ENCODE data around the gene LEP.
"Not testable (repeated sequence)": the region's sequence is repeated elsewhere in the genome, so short reads cannot be mapped to it uniquely, and the experiment has no call there.

Gene LEP

GRCh38 chr7:128287556-128287955, 46.5 kb downstream of the LEP start:
- H3K4me3 ChIP-seq (ENCODE audit: insufficient read depth in 1 of 2, low read depth in 1 of 2, low read length in 2 of 2) = no peak overlapping the region
- H3K9ac ChIP-seq (ENCODE audit: low read length) = no peak overlapping the region
- no peaks in the 10 kb centered on the region for H3K79me1 ChIP-seq (replicated peaks; ENCODE audit: low read length, poor library complexity, severe bottlenecking)
- peaks cover 0 to 4% of the 10 kb centered on the region in 2 experiments for H3K27me3 ChIP-seq (ENCODE audit: control insufficient read depth in 1 of 2, insufficient read depth in 1 of 2, low read length in 2 of 2)
- no peak overlapping the region for H4K91ac ChIP-seq (ENCODE audit: low read length)
- no peak overlapping the region for H2BK120ac ChIP-seq (ENCODE audit: low read depth, low read length)
- no peak overlapping the region for H3K4me2 ChIP-seq (ENCODE audit: low read length, poor library complexity, severe bottlenecking)
- H3K4ac ChIP-seq (ENCODE audit: low read depth in 1 of 2, low read length in 2 of 2) = no peak overlapping the region
- no peak overlapping the region for H3K14ac ChIP-seq (ENCODE audit: low read length in 2 of 2)
- no peak for DNase-seq
- 100% methylated on average over 1 of the region's 4 CpGs for WGBS
- H2AK5ac ChIP-seq (ENCODE audit: low read length, severe bottlenecking) = no peak overlapping the region
- no peak overlapping the region for H4K8ac ChIP-seq (ENCODE audit: low read length)
- H3K4me1 ChIP-seq (ENCODE audit: control insufficient read depth, insufficient read depth, low read depth, low read length) = no peaks in the 10 kb centered on the region
- peaks cover 4 to 5% of the 10 kb centered on the region in 2 experiments for H3K36me3 ChIP-seq (ENCODE audit: control insufficient read depth in 1 of 2, insufficient read depth in 2 of 2, low read depth in 1 of 2, low read length in 2 of 2)
- H2BK5ac ChIP-seq (ENCODE audit: low read depth, low read length, poor library complexity, severe bottlenecking) = no peak overlapping the region
- no peak overlapping the region for H3K18ac ChIP-seq (ENCODE audit: low read depth in 1 of 2, low read length in 2 of 2)
- H2BK15ac ChIP-seq (ENCODE audit: low read depth, poor library complexity, severe bottlenecking) = no peak overlapping the region
- no peak overlapping the region for H2AFZ ChIP-seq (ENCODE audit: low read depth, low read length)
- no peak overlapping the region for H3K23ac ChIP-seq (ENCODE audit: low read length in 2 of 2)
- no peak overlapping the region for H3K27ac ChIP-seq (ENCODE audit: low read length, poor library complexity, severe bottlenecking)
- H3K9me3 ChIP-seq (ENCODE audit: control insufficient read depth, low read length) = no peaks in the 10 kb centered on the region
- H2BK12ac ChIP-seq (ENCODE audit: low read length in 2 of 2) = no peak overlapping the region

- not testable (repeated sequence) for H3K18ac ChIP-seq (ENCODE audit: low read depth in 1 of 2, low read length in 2 of 2); H2BK12ac ChIP-seq (ENCODE audit: low read length in 2 of 2); H2BK15ac ChIP-seq (ENCODE audit: low read depth, poor library complexity, severe bottlenecking); H2BK5ac ChIP-seq (ENCODE audit: low read depth, low read length, poor library complexity, severe bottlenecking); H3K27me3 ChIP-seq (ENCODE audit: control insufficient read depth in 1 of 2, insufficient read depth in 1 of 2, low read length in 2 of 2); H4K91ac ChIP-seq (ENCODE audit: low read length); H3K23ac ChIP-seq (ENCODE audit: low read length in 2 of 2); H3K4ac ChIP-seq (ENCODE audit: low read depth in 1 of 2, low read length in 2 of 2); H3K27ac ChIP-seq (ENCODE audit: low read length, poor library complexity, severe bottlenecking); H3K14ac ChIP-seq (ENCODE audit: low read length in 2 of 2); H3K4me1 ChIP-seq (ENCODE audit: control insufficient read depth, insufficient read depth, low read depth, low read length); H2AK5ac ChIP-seq (ENCODE audit: low read length, severe bottlenecking); H4K8ac ChIP-seq (ENCODE audit: low read length); H3K4me2 ChIP-seq (ENCODE audit: low read length, poor library complexity, severe bottlenecking); H3K9me3 ChIP-seq (ENCODE audit: control insufficient read depth, low read length); H2BK120ac ChIP-seq (ENCODE audit: low read depth, low read length); H3K9ac ChIP-seq (ENCODE audit: low read length); H3K79me1 ChIP-seq (replicated peaks; ENCODE audit: low read length, poor library complexity, severe bottlenecking); H2AFZ ChIP-seq (ENCODE audit: low read depth, low read length); DNase-seq; H3K4me3 ChIP-seq (ENCODE audit: insufficient read depth in 1 of 2, low read depth in 1 of 2, low read length in 2 of 2)
- peaks cover 5 to 14% of the 10 kb centered on the region in 2 experiments for H3K36me3 ChIP-seq (ENCODE audit: control insufficient read depth in 1 of 2, insufficient read depth in 2 of 2, low read depth in 1 of 2, low read length in 2 of 2)
- 92% methylated on average over 5 of the region's 7 CpGs for WGBS
Observed at GRCh38 chr7:128298004-128298403, 56.9 kb downstream of the LEP start.

- H3K36me3 ChIP-seq (ENCODE audit: control insufficient read depth in 1 of 2, insufficient read depth in 2 of 2, low read depth in 1 of 2, low read length in 2 of 2) = peaks cover 17 to 18% of the 10 kb centered on the region in 2 experiments
- no peaks in the 10 kb centered on the region for H3K79me1 ChIP-seq (replicated peaks; ENCODE audit: low read length, poor library complexity, severe bottlenecking)
- no peak overlapping the region for H4K91ac ChIP-seq (ENCODE audit: low read length)
- DNase-seq = no peak
- no peak overlapping the region for H2BK15ac ChIP-seq (ENCODE audit: low read depth, poor library complexity, severe bottlenecking)
- WGBS = 46% methylated on average over 3 of the region's 7 CpGs
- no peak overlapping the region for H3K4ac ChIP-seq (ENCODE audit: low read depth in 1 of 2, low read length in 2 of 2)
- no peaks in the 10 kb centered on the region for H3K27me3 ChIP-seq (ENCODE audit: control insufficient read depth in 1 of 2, insufficient read depth in 1 of 2, low read length in 2 of 2)
- no peak overlapping the region for H3K27ac ChIP-seq (ENCODE audit: low read length, poor library complexity, severe bottlenecking)
- H2AK5ac ChIP-seq (ENCODE audit: low read length, severe bottlenecking) = no peak overlapping the region
- no peak overlapping the region for H3K4me2 ChIP-seq (ENCODE audit: low read length, poor library complexity, severe bottlenecking)
- H2BK12ac ChIP-seq (ENCODE audit: low read length in 2 of 2) = no peak overlapping the region
- no peaks in the 10 kb centered on the region for H3K4me1 ChIP-seq (ENCODE audit: control insufficient read depth, insufficient read depth, low read depth, low read length)
- no peak overlapping the region for H2AFZ ChIP-seq (ENCODE audit: low read depth, low read length)
- no peak overlapping the region for H2BK120ac ChIP-seq (ENCODE audit: low read depth, low read length)
- no peak overlapping the region for H3K9ac ChIP-seq (ENCODE audit: low read length)
- H3K9me3 ChIP-seq (ENCODE audit: control insufficient read depth, low read length) = no peaks in the 10 kb centered on the region
- H4K8ac ChIP-seq (ENCODE audit: low read length) = no peak overlapping the region
- H3K23ac ChIP-seq (ENCODE audit: low read length in 2 of 2) = no peak overlapping the region
- H2BK5ac ChIP-seq (ENCODE audit: low read depth, low read length, poor library complexity, severe bottlenecking) = no peak overlapping the region
- H3K18ac ChIP-seq (ENCODE audit: low read depth in 1 of 2, low read length in 2 of 2) = no peak overlapping the region
- no peak overlapping the region for H3K4me3 ChIP-seq (ENCODE audit: insufficient read depth in 1 of 2, low read depth in 1 of 2, low read length in 2 of 2)
- H3K14ac ChIP-seq (ENCODE audit: low read length in 2 of 2) = no peak overlapping the region
Observed at GRCh38 chr7:128299109-128299607, 58.1 kb downstream of the LEP start.

GRCh38 chr7:128302139-128302538, 61.1 kb downstream of the LEP start:
- no peak overlapping the region for H2AK5ac ChIP-seq (ENCODE audit: low read length, severe bottlenecking)
- H2BK5ac ChIP-seq (ENCODE audit: low read depth, low read length, poor library complexity, severe bottlenecking) = no peak overlapping the region
- H3K79me1 ChIP-seq (replicated peaks; ENCODE audit: low read length, poor library complexity, severe bottlenecking) = no peaks in the 10 kb centered on the region
- H4K91ac ChIP-seq (ENCODE audit: low read length) = no peak overlapping the region
- H3K27me3 ChIP-seq (ENCODE audit: control insufficient read depth in 1 of 2, insufficient read depth in 1 of 2, low read length in 2 of 2) = no peaks in the 10 kb centered on the region
- DNase-seq = no peak
- H3K36me3 ChIP-seq (ENCODE audit: control insufficient read depth in 1 of 2, insufficient read depth in 2 of 2, low read depth in 1 of 2, low read length in 2 of 2) = peaks cover 34 to 42% of the 10 kb centered on the region in 2 experiments
- no peak overlapping the region for H3K9ac ChIP-seq (ENCODE audit: low read length)
- no peak overlapping the region for H3K4me3 ChIP-seq (ENCODE audit: insufficient read depth in 1 of 2, low read depth in 1 of 2, low read length in 2 of 2)
- H3K4ac ChIP-seq (ENCODE audit: low read depth in 1 of 2, low read length in 2 of 2) = no peak overlapping the region
- H2BK120ac ChIP-seq (ENCODE audit: low read depth, low read length) = no peak overlapping the region
- H2BK12ac ChIP-seq (ENCODE audit: low read length in 2 of 2) = no peak overlapping the region
- no peak overlapping the region for H3K14ac ChIP-seq (ENCODE audit: low read length in 2 of 2)
- H3K23ac ChIP-seq (ENCODE audit: low read length in 2 of 2) = no peak overlapping the region
- H3K27ac ChIP-seq (ENCODE audit: low read length, poor library complexity, severe bottlenecking) = no peak overlapping the region
- H2AFZ ChIP-seq (ENCODE audit: low read depth, low read length) = no peak overlapping the region
- H3K4me1 ChIP-seq (ENCODE audit: control insufficient read depth, insufficient read depth, low read depth, low read length) = no peaks in the 10 kb centered on the region
- H3K9me3 ChIP-seq (ENCODE audit: control insufficient read depth, low read length) = no peaks in the 10 kb centered on the region
- no peak overlapping the region for H4K8ac ChIP-seq (ENCODE audit: low read length)
- H3K18ac ChIP-seq (ENCODE audit: low read depth in 1 of 2, low read length in 2 of 2) = no peak overlapping the region
- H3K4me2 ChIP-seq (ENCODE audit: low read length, poor library complexity, severe bottlenecking) = no peak overlapping the region
- H2BK15ac ChIP-seq (ENCODE audit: low read depth, poor library complexity, severe bottlenecking) = no peak overlapping the region
- 91% methylated on average over 9 of the region's 10 CpGs for WGBS
